ENCODE data around the gene IFT81.

Gene IFT81

DNA sequence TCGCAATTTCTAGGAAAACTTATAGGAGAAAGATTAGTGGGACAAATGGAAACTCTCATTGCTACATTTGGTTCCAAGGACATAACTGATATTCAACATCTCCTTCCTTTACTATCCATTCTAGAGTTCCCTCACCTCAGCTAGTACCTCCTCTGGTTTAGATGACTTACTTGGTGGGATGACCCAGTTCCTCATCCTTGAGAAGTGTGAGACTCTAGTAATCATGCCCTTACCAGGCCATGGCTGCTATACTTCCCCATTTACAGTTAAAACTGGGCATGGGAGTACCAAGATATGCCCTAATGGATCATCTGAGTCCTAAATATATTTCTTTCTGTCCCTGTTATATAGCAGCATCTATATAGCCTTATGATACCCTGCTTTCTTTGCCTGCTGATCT is 58.1 kb downstream of the IFT81 start:
- Histone ChIP-seq H3K9ac (no peak overlapping the region), H2AFZ (ENCODE audit: low read depth) (no peak overlapping the region), H3K4me2 (no peak overlapping the region), H3K4me1 (ENCODE audit: low read depth, poor library complexity, severe bottlenecking) (no peaks in the 10 kb centered on the region), H3K27me3 (ENCODE audit: insufficient read depth, low read depth) (no peaks in the 10 kb centered on the region), H3K27ac (no peak overlapping the region), H4K20me1 (ENCODE audit: insufficient read depth) (no peaks in the 10 kb centered on the region), H3K4me3 (IDR thresholded peaks at IDR 0.05; ENCODE audit: insufficient read depth, low read depth, low read length) (no peak overlapping the region), H3K79me2 (ENCODE audit: insufficient read depth, low read depth) (no peaks in the 10 kb centered on the region), H3K36me3 (ENCODE audit: insufficient read depth) (no peaks in the 10 kb centered on the region)
- TF ChIP-seq, protein P1, sequence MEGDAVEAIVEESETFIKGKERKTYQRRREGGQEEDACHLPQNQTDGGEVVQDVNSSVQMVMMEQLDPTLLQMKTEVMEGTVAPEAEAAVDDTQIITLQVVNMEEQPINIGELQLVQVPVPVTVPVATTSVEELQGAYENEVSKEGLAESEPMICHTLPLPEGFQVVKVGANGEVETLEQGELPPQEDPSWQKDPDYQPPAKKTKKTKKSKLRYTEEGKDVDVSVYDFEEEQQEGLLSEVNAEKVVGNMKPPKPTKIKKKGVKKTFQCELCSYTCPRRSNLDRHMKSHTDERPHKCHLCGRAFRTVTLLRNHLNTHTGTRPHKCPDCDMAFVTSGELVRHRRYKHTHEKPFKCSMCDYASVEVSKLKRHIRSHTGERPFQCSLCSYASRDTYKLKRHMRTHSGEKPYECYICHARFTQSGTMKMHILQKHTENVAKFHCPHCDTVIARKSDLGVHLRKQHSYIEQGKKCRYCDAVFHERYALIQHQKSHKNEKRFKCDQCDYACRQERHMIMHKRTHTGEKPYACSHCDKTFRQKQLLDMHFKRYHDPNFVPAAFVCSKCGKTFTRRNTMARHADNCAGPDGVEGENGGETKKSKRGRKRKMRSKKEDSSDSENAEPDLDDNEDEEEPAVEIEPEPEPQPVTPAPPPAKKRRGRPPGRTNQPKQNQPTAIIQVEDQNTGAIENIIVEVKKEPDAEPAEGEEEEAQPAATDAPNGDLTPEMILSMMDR (conservative IDR thresholded peaks at IDR 0.05; ENCODE audit: low read depth, low read length), result no peak

DNA sequence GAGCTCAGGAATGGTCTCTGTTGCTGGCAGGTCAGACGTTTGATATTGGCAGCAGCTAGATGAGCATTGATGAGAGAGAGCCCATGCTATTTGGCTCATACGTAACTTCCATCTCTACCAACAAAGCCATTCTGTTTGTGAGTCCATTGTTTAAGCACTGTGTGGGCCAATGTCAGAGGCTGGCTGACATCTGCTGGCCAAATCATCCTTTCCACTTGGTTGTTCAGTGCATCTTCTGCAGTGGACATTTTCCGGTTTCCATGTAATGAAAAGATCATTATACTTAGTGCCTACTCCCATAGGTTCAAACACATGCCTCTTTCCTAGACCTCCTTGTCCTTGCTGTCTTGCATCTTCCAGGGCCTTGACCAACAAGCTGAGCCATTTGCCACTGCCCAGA is 59.2 kb downstream of the IFT81 start:
- Histone ChIP-seq H3K4me3 (IDR thresholded peaks at IDR 0.05; ENCODE audit: insufficient read depth, low read depth, low read length) (no peak overlapping the region), H3K36me3 (ENCODE audit: insufficient read depth) (no peaks in the 10 kb centered on the region), H3K79me2 (ENCODE audit: insufficient read depth, low read depth) (no peaks in the 10 kb centered on the region), H2AFZ (ENCODE audit: low read depth) (no peak overlapping the region), H3K4me1 (ENCODE audit: low read depth, poor library complexity, severe bottlenecking) (no peaks in the 10 kb centered on the region), H3K9ac (no peak overlapping the region), H3K4me2 (no peak overlapping the region), H3K27me3 (ENCODE audit: insufficient read depth, low read depth) (no peaks in the 10 kb centered on the region), H4K20me1 (ENCODE audit: insufficient read depth) (no peaks in the 10 kb centered on the region), H3K27ac (no peak overlapping the region)
- TF ChIP-seq, protein P1 (conservative IDR thresholded peaks at IDR 0.05; ENCODE audit: low read depth, low read length), result no peak

DNA sequence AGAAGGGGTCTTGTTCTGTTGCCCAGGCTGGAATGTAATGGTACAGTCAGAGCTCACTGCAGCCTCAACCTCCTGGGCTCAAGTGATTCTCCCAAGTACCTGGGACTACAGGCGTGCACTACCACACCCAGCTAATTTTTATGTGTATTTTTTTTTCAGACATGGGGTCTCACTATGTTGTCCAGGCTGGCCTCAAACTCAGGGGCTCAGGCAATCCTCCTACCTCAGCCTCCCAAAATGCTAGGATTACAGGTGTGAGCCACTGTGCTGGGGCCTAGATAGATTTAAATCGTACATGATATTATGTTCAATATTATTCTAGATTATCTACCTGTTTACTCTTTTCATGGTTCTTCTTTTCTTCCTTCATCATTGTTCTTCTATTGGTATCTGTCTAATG is 61.5 kb downstream of the IFT81 start:
- no peak overlapping the region for H3K4me2 ChIP-seq
- no peaks in the 10 kb centered on the region for H3K36me3 ChIP-seq (ENCODE audit: insufficient read depth)
- H4K20me1 ChIP-seq (ENCODE audit: insufficient read depth), result no peaks in the 10 kb centered on the region
- no peak overlapping the region for H3K4me3 ChIP-seq (IDR thresholded peaks at IDR 0.05; ENCODE audit: insufficient read depth, low read depth, low read length)
- H3K4me1 ChIP-seq (ENCODE audit: low read depth, poor library complexity, severe bottlenecking), result no peaks in the 10 kb centered on the region
- H3K79me2 ChIP-seq (ENCODE audit: insufficient read depth, low read depth), result no peaks in the 10 kb centered on the region
- no peaks in the 10 kb centered on the region for H3K27me3 ChIP-seq (ENCODE audit: insufficient read depth, low read depth)
- no peak overlapping the region for H3K9ac ChIP-seq
- H2AFZ ChIP-seq (ENCODE audit: low read depth), result no peak overlapping the region
- TF ChIP-seq, protein P1 (conservative IDR thresholded peaks at IDR 0.05; ENCODE audit: low read depth, low read length), result no peak
- no peak overlapping the region for H3K27ac ChIP-seq

DNA sequence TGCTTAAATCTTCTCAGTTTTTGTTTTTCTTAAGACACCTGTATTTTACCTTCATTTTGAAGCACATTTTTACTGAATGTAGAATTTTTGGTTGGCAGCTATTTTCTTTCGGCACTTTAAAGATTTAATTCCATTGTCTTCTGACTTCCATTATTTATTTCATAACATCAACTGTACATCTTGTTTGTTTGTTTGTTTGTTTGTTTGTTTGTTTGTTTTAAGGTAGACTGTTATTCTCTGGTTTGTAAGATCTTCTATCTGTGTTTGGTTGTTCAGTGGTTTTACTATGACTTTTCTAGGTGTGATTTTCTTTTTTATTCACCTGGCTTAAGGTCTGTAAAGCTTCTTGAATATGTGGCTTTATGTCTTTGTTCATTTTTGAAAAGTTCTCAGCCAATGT is 61.9 kb downstream of the IFT81 start:
- Histone ChIP-seq H3K27me3 (ENCODE audit: insufficient read depth, low read depth) (no peaks in the 10 kb centered on the region), H3K4me3 (IDR thresholded peaks at IDR 0.05; ENCODE audit: insufficient read depth, low read depth, low read length) (no peak overlapping the region), H3K4me2 (no peak overlapping the region), H3K4me1 (ENCODE audit: low read depth, poor library complexity, severe bottlenecking) (no peaks in the 10 kb centered on the region), H2AFZ (ENCODE audit: low read depth) (no peak overlapping the region), H3K9ac (no peak overlapping the region), H4K20me1 (ENCODE audit: insufficient read depth) (no peaks in the 10 kb centered on the region), H3K36me3 (ENCODE audit: insufficient read depth) (no peaks in the 10 kb centered on the region), H3K79me2 (ENCODE audit: insufficient read depth, low read depth) (no peaks in the 10 kb centered on the region), H3K27ac (no peak overlapping the region)
- TF ChIP-seq, protein P1 (conservative IDR thresholded peaks at IDR 0.05; ENCODE audit: low read depth, low read length), result no peak

DNA sequence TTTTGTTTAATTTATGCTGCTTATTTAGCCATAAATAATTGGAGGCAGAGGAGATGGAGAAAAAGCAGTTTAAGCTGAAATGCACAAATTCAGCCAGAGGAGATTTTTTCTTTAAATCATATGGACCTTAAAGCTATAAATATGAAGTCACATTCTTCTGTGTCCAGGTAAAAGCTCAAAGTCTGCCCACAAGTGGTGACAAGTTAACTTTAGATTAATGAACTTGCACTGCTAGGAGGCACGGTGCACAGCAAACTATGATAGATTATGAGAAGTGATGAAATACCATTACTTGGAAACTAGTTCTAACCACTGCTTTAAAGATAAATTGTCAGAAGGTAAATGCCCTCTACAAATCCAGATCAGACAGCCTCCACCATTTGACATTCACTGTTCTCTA is 69.0 kb downstream of the IFT81 start:
- Histone ChIP-seq H4K20me1 (ENCODE audit: insufficient read depth) (no peaks in the 10 kb centered on the region), H3K9ac (no peak overlapping the region), H3K27me3 (ENCODE audit: insufficient read depth, low read depth) (no peaks in the 10 kb centered on the region), H2AFZ (ENCODE audit: low read depth) (no peak overlapping the region), H3K4me3 (IDR thresholded peaks at IDR 0.05; ENCODE audit: insufficient read depth, low read depth, low read length) (no peak overlapping the region), H3K27ac (no peak overlapping the region), H3K4me1 (ENCODE audit: low read depth, poor library complexity, severe bottlenecking) (no peaks in the 10 kb centered on the region), H3K36me3 (ENCODE audit: insufficient read depth) (no peaks in the 10 kb centered on the region), H3K4me2 (no peak overlapping the region), H3K79me2 (ENCODE audit: insufficient read depth, low read depth) (no peaks in the 10 kb centered on the region)
- TF ChIP-seq, protein P1 (conservative IDR thresholded peaks at IDR 0.05; ENCODE audit: low read depth, low read length), result no peak

Data from KMS-11 (cell line).